Hindlimb muscle (tissue), 1 donor: ENCODE data around the gene PHF20. TPM values are rescaled to one million over a fixed set of nuclear protein-coding genes. Genes with fewer than 3 reads are reported as not detected.
"Not testable (repeated sequence)": the region's sequence is repeated elsewhere in the genome, so short reads cannot be mapped to it uniquely, and the experiment has no call there.

Source experiments
- DNase-seq: peaks from one replicate; pipeline ENCODE4 v3.0.0-alpha.2; 2013
- polyA plus RNA-seq: library from polyadenylated mRNA; unstranded; fragments of 120-200 nt; gene quantifications from one replicate; pipeline ENCODE4 v1.2.1, GENCODE V29; 2013; ENCODE audit not compliant: insufficient read length

Gene PHF20
- polyA plus RNA-seq, 1 donor, result 29.4 TPM

GRCh38 chr20:35887393-35888064 lies 115.7 kb downstream of the PHF20 start:
- DNase-seq, result no peak

- DNase-seq, result no peak
Observed at GRCh38 chr20:35888657-35889056, 116.8 kb downstream of the PHF20 start.

- no peak for DNase-seq
Observed at GRCh38 chr20:35891375-35891774, 119.6 kb downstream of the PHF20 start.

- DNase-seq, result no peak
Observed at GRCh38 chr20:35892871-35893270, 121.1 kb downstream of the PHF20 start.

GRCh38 chr20:35893942-35894341 lies 122.1 kb downstream of the PHF20 start:
- no peak for DNase-seq

GRCh38 chr20:35895516-35895915 lies 123.7 kb downstream of the PHF20 start:
- not testable (repeated sequence) for DNase-seq

GRCh38 chr20:35899064-35899463 lies 127.2 kb downstream of the PHF20 start:
- no peak for DNase-seq

- DNase-seq, result not testable (repeated sequence)
Observed at GRCh38 chr20:35901230-35901629, 129.4 kb downstream of the PHF20 start.

GRCh38 chr20:35901678-35902544 lies 130.1 kb downstream of the PHF20 start:
- DNase-seq, result no peak

GRCh38 chr20:35902545-35902941 lies 130.7 kb downstream of the PHF20 start:
- no peak for DNase-seq

- DNase-seq, result no peak
Observed at GRCh38 chr20:35903843-35904242, 132.0 kb downstream of the PHF20 start.

- DNase-seq, result no peak
Observed at GRCh38 chr20:35904982-35905663, 133.3 kb downstream of the PHF20 start.

GRCh38 chr20:35907017-35907701 lies 135.3 kb downstream of the PHF20 start:
- no peak for DNase-seq

GRCh38 chr20:35908007-35908406 lies 136.2 kb downstream of the PHF20 start:
- DNase-seq, result no peak

GRCh38 chr20:35909176-35909575 lies 137.4 kb downstream of the PHF20 start:
- DNase-seq, result no peak

- DNase-seq, result no peak
Observed at GRCh38 chr20:35909796-35910195, 138.0 kb downstream of the PHF20 start.

- DNase-seq, result no peak
Observed at GRCh38 chr20:35910254-35910653, 138.4 kb downstream of the PHF20 start.

- no peak for DNase-seq
Observed at GRCh38 chr20:35912881-35913280, 141.1 kb downstream of the PHF20 start.

GRCh38 chr20:35917077-35917476 lies 145.3 kb downstream of the PHF20 start:
- DNase-seq, result no peak

GRCh38 chr20:35918021-35918420 lies 146.2 kb downstream of the PHF20 start:
- no peak for DNase-seq

- no peak for DNase-seq
Observed at GRCh38 chr20:35920523-35920922, 148.7 kb downstream of the PHF20 start.

- no peak for DNase-seq
Observed at GRCh38 chr20:35929301-35929700, 157.5 kb downstream of the PHF20 start.

- DNase-seq, result no peak
Observed at GRCh38 chr20:35934050-35934449, 162.2 kb downstream of the PHF20 start.
